ENCODE results near the gene TBC1D5. TPM values are rescaled to one million over a fixed set of nuclear protein-coding genes. Genes with fewer than 3 reads are reported as not detected.

The TBC1D5 gene
- total RNA-seq, 1 experiment from 2014 or later: 43.3 TPM

DNA sequence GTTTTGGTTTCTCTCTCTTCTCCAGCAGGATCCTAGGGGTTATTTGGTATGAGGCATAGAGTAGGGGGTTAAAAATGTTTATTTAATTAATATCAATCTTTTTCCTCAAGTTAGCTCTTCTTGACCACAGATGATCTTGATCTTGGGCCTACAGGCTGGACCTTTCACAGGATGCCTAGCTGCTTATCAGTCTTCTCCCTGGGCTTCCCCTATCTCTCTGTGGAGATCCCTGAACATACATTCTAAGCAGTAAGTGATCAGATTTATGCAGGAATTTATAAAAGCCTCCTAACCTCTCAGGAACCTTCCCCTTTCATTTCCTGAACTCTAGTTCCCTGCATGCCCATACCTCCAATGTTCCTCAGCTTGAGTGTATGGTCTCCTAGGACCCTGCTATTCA is 428.3 kb downstream of the TBC1D5 start:
- Mint-ChIP-seq H3K4me3 (ENCODE audit: unreplicated experiment) (no peak overlapping the region), H3K27me3 (ENCODE audit: insufficient read depth, unreplicated experiment) (no peaks in the 10 kb centered on the region), H3K9me3 (ENCODE audit: unreplicated experiment) (no peaks in the 10 kb centered on the region), H3K27ac (ENCODE audit: low read depth, unreplicated experiment) (no peak overlapping the region), H3K4me1 (ENCODE audit: insufficient read depth, unreplicated experiment) (no peaks in the 10 kb centered on the region), H3K36me3 (ENCODE audit: insufficient read depth, unreplicated experiment) (no peaks in the 10 kb centered on the region)
- DNase-seq (ENCODE audit: unreplicated experiment): no peak
- TF ChIP-seq CTCF (IDR thresholded peaks at IDR 0.05; ENCODE audit: unreplicated experiment): no peak
- intact Hi-C loops (cut with micrococcal nuclease): no loop called here
- CTCF ChIA-PET: interaction anchor here (0.7 to 1.8 kb wide), 6 partner anchors 13 to 527 kb away, joined by 3 to 5 read pairs (median 3); no protein-coding TSS in a partner anchor
- POLR2A ChIA-PET: interaction anchor here (0.7 kb wide), 1 partner anchor 28 kb away, joined by 3 read pairs; no protein-coding TSS in a partner anchor
- BruUV-seq (replicated peaks): no TSS peak

DNA sequence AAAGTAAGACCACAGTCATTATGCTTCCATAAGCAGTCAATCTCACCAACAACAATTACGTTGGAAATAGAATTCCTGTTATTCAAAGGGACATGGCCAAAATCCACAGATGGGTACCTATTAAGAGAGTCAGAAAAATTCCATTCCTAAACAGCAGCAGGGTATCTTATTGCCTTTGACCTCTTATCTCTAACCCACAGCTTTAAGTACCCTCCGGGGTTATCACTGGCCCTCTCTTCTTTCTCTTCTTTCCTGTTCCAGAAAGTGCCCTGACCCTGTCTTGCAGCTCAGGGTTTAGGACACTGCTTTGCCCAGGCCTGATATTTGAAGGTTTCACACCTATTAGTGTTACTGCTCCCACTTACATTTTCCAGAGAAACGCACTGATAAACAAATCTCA is 428.7 kb downstream of the TBC1D5 start:
- H3K27me3 Mint-ChIP-seq (ENCODE audit: insufficient read depth, unreplicated experiment): no peaks in the 10 kb centered on the region
- H3K9me3 Mint-ChIP-seq (ENCODE audit: unreplicated experiment): no peaks in the 10 kb centered on the region
- intact Hi-C loops (cut with micrococcal nuclease): no loop called here
- DNase-seq (ENCODE audit: unreplicated experiment): no peak
- H3K4me1 Mint-ChIP-seq (ENCODE audit: insufficient read depth, unreplicated experiment): no peaks in the 10 kb centered on the region
- ChIA-PET CTCF (interaction anchor here (0.7 to 1.8 kb wide), 6 partner anchors 14 to 527 kb away, joined by 3 to 5 read pairs (median 3); no protein-coding TSS in a partner anchor), POLR2A (no interaction called here)
- TF ChIP-seq CTCF (IDR thresholded peaks at IDR 0.05; ENCODE audit: unreplicated experiment): no peak
- H3K4me3 Mint-ChIP-seq (ENCODE audit: unreplicated experiment): no peak overlapping the region
- BruUV-seq (replicated peaks): no TSS peak
- no peaks in the 10 kb centered on the region for H3K36me3 Mint-ChIP-seq (ENCODE audit: insufficient read depth, unreplicated experiment)
- H3K27ac Mint-ChIP-seq (ENCODE audit: low read depth, unreplicated experiment): no peak overlapping the region

DNA sequence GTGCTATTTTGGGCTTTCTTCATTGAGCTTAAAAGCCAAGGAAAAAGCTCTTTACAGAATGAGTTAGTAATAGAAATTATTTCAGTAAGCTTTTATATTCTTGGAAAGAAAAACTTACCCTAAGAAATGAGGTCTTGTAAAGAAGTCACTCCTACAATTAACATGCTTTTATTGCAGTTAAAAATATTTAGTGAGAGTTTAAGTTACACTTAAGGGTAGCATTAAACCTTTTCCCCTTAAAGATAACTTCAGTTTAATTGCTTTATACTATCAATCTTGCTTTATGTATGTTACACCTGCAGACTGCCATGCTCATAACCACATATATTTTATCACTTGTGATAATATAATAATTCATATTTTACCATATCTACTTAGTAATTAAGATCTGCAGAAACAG is 431.4 kb downstream of the TBC1D5 start:
- intact Hi-C loops (cut with micrococcal nuclease): no loop called here
- Mint-ChIP-seq H3K27me3 (ENCODE audit: insufficient read depth, unreplicated experiment) (no peaks in the 10 kb centered on the region), H3K36me3 (ENCODE audit: insufficient read depth, unreplicated experiment) (no peaks in the 10 kb centered on the region), H3K27ac (ENCODE audit: low read depth, unreplicated experiment) (no peak overlapping the region), H3K4me3 (ENCODE audit: unreplicated experiment) (no peak overlapping the region), H3K9me3 (ENCODE audit: unreplicated experiment) (no peaks in the 10 kb centered on the region), H3K4me1 (ENCODE audit: insufficient read depth, unreplicated experiment) (no peaks in the 10 kb centered on the region)
- no TSS peak for BruUV-seq (replicated peaks)
- ChIA-PET CTCF (interaction anchor here (0.8 kb wide), 1 partner anchor 27 kb away, joined by 3 read pairs; no protein-coding TSS in a partner anchor), POLR2A (no interaction called here)
- DNase-seq (ENCODE audit: unreplicated experiment): no peak
- TF ChIP-seq CTCF (IDR thresholded peaks at IDR 0.05; ENCODE audit: unreplicated experiment): no peak

GRCh38 chr3:17307887-17308286 is 434.5 kb downstream of the TBC1D5 start:
- Mint-ChIP-seq H3K4me3 (ENCODE audit: unreplicated experiment) (no peak overlapping the region), H3K9me3 (ENCODE audit: unreplicated experiment) (no peaks in the 10 kb centered on the region), H3K27me3 (ENCODE audit: insufficient read depth, unreplicated experiment) (no peaks in the 10 kb centered on the region), H3K36me3 (ENCODE audit: insufficient read depth, unreplicated experiment) (no peaks in the 10 kb centered on the region), H3K27ac (ENCODE audit: low read depth, unreplicated experiment) (no peak overlapping the region), H3K4me1 (ENCODE audit: insufficient read depth, unreplicated experiment) (no peaks in the 10 kb centered on the region)
- CTCF ChIA-PET: interaction anchor here (1.0 kb wide), 1 partner anchor 48 kb away, joined by 5 read pairs; no protein-coding TSS in a partner anchor
- POLR2A ChIA-PET: no interaction called here
- TF ChIP-seq CTCF (IDR thresholded peaks at IDR 0.05; ENCODE audit: unreplicated experiment): no peak
- no peak for DNase-seq (ENCODE audit: unreplicated experiment)
- BruUV-seq (replicated peaks): no TSS peak
- intact Hi-C loops (cut with micrococcal nuclease): loop anchor here (2.0 kb wide), 1 partner anchor 105 kb away; no protein-coding TSS in a partner anchor
